ENCODE data around the gene ITPKC.

The ITPKC gene

DNA sequence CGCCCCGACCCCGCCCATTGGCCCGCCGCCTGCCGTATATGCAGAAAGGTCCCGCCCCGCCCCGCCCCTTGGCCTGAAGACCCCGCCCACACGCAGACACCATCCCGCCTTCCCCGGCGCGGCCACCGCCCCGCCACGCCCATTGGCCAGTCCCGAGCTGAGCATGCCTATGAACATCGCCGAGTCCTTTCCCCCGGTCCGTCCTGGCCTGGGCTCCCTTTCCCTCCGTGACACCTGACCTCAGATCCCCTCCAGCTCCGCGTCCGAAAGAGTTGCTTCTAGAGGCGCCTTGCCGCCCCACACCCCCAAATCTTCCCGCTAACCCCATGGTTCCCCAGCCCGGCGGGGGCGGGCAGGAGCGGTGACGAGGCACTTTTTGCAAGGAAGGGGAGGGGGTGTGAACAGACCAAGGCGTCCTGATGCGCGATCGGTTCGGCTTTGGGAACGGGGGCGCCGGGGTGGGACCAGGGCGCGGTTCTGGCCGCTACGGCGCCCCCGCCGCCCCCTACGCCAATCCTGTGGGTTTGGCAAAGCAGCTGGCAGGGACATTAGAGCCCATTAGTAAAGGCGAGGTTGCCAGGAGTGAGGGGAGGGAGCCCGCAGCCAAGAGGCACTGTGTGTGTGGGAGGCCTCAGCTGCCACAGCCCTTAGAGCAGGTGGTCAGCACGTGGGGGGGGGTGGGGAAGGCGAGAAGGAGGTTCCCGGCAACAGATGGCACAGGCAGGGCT lies 26.1 kb upstream of the ITPKC start:
- DNase-seq, result peak; percentile 96

DNA sequence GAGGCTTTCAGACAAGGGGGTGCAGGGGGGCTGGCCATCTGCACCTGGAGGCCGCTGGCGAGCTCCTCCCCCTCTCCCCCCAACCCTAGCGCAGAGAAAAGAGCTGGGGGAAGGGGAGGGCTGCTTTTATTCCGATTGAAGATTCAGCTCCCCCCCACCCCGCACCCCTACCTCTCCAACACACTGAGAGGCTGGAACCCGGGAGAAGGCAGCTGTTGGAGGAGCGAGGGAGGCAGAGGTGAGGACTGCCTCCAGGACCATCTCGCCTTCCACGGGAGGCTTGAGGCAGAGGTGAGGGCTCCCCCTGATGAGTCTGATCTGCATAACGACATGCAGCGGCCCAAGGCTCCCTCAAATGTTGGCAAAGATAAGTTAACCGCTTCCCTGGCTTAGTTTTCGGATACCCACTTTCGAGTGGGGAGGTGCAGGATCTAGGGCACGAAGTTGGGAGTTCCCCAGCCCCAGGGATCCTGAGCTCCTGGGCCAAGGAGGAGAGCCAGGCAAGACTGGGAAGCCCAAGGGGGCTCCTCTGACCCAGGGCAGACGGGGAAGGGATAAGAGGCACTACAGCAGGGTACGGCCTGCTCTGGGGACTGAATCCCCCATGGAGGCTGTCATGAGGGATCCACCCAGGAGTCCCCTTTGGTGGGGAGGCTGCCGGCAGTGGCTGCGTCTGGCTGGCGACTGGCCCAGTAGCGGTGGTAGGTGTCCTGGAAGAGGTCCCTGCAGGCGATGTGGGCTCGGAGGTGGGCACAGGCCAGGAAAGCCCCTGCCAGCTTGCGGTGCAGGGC lies 25.3 kb upstream of the ITPKC start:
- no peak for DNase-seq

DNA sequence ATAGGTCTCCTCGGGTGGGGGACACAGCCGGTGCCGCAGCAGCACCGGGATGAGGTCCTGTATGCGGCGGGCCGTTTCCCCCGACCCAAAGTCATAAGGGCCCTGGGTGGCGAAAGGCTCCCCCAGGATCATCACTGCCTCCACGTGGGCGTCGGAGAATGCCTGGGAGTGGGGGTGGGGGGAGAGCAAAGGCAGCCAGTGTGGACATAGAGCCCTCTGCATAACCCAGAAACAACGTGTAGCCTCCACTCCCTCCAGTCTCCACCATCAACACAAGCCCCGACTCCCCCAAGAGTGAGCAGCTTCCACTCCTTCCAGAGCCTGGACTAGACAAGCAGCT lies 24.7 kb upstream of the ITPKC start:
- no peak for DNase-seq

DNA sequence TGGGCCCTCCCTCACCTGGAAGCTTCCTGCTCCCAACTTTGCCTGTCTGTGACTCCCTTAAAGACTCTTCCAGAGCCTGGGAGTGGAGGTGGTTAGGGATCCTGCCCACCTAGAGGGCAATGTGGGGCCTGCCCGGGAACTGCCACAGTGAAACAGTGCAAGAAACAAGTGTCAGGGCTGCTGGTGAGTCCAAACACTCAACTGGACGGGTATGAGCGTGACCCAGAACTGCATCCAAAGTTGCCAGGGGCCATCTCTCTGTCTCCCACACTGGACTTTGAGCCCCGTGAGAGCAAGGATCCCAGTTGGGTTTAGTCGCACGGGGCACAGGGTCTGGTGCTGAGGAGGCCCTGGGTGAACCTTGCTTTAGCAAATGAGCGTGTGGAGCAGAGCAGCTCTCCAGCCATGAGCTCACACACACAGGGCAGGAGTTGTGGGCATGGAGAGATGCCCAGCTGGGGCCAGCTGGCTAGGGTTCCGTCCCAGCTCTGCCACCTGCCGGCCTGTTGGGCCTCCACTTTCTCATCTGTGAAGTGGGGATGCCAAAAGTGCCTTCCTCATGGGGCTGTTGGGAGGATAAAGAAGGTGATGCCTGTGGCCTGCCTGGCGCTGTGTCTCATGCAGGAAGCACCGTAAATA lies 23.6 kb upstream of the ITPKC start:
- DNase-seq, result no peak

DNA sequence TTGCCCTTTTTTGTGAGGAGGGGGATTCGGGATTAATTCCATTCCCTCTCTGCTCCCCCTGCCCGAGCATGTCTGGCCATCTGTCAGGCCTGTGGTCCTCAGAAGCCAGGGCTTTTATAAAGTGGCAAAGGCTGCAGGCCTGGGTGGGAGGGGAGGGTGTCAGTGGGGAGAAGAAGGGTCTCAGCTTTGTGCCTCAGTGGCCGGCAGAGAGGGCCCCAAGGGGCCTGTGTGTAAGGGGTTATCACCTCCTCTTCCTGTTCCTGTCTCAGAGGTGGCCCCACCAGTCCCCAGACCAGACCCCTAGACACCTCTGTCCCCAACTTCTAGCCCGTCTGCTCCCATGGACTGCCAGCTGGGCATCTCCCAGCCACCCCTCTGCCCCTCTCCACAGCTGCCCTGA lies 23.0 kb upstream of the ITPKC start:
- no peak for DNase-seq

DNA sequence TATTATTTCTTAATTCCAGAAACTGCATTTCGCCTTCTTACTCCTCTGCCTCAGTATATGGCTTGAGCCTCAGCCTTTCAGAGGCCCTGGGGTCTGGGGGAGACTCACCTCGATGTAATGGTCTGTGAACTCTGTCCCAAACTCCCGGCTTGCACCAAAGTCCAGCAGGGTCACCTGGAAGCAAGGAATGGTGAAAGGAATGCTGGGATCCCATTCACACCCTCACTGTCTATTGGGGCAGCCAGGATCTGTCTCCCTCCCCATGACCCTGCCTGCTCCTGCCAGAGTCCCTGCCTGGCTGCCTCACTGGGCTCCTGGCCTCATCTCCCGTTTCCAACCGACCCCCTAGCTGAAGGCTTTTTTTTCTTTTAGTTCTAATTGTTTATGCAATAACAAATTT lies 21.0 kb upstream of the ITPKC start:
- DNase-seq, result no peak

DNA sequence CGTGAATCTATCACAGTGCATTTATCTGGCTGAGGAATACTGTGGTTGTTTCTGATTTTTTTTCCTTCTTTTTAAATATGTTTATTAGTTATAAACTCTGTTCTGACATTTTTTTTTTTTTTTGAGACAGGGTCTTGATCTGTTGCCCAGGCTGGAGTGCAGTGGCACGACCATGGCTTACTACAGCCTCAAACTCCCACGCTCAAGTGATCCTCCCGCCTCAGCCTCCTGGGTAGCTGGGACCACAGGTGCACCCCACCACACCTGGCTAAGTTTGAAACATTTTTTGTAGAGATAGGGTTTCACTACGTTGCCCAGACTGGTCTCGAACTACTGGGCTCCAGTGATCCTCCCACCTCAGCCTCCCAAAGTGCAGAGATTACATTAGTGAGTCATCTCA lies 19.9 kb upstream of the ITPKC start:
- no peak for DNase-seq

DNA sequence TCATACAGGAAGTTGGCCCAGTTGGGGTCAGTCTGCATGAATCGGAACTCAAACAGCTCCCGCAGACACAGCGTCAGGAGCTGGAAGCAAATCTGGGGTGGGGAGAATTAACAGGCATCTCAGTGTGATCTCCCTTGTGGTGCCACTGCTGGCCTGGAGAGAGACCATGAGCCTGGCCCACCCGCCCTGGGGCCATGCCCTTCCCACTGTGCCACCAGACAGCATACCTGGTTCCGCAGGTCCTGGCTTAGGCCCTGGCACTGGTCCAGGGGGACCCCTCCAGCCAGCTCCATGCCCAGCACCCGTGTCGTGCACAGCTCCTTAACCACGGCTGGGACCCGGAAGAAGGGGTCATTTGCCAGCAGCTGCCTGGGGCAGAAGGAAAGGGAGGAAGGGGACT lies 16.8 kb upstream of the ITPKC start:
- DNase-seq, result no peak

DNA sequence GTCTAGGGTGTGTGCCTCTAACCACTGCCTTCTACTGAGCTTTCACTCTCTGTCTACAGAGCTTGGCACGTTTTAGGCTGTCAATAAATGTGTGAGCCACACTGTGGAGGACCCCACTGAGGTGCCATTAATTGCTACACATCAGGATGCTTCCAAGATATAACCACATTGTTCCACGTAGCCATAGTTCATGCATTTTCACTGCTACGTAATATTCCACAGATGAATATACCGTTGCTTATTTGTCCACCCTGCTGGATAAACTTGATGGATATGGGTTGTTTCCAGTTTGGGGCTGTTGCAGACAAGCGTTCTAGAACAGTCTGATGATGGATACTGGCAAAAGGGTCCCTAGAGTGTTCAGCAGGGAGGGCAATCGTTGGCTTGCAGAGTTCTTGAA lies 15.2 kb upstream of the ITPKC start:
- no peak for DNase-seq

DNA sequence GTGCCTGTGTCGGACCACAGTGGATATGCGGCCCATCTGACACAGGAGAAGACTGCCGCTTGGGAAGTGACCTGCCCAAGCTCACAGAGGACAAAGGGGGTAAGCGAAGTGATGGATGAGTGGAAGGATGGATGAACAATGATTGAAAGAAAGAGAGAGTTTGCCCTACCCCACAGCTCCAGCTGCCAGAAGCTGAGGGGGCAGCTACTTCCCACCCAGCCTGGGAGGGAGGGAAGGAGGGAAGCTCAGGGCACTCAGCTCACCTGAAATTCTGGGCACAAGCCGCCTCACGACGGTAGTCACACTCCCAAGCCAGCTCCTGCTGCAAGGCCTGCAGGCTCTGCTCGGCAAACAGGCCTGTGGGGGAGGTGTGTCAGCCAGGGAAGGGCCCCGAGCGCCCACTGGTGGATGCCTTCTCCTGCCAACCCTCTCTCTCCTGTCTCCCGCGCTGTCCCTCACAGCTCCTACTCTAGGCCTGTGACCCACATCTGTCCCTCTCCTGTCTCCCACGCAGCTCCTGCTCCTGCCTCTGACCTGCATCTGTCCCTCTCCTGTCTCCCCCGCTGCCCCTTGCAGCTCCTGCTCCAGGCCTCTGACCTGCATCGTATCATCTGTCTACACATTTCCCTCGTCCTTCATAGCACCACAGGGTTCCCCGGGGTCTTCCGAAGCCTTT lies 14.4 kb upstream of the ITPKC start:
- no peak for DNase-seq

DNA sequence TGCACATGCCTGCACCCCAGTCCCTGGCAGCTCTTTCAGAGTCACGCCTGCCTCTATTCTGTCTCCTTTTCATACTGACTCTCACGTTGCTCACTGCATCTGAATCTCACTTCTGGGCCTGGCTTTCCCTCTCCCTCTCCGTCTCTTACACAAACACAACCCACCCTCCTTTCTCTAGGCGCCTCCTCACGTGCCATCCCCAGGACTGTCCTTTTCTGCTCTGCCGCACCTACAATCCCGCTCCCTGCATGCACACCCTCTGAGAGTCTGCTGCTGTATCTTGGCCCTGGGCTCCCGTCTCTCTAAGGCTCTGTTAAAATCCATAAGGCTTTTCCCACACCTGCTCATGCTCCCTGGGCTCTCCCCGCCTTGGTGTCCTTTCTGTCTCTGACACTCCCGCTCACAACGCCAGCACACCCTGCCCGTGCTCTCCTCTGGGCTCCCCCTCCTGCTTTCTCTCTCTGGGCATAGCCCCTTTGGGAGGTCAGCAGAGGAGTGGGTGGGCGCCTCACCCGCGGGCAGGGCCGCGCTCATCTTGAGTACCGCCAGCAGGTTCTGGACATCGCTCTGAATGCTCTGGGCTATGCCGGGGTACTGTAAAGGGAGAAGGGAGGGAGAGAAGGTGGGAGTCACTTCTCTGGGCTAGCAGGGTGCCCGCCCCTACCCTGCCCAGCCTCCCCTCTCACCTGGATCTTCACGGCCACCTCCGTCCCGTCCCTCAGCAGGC lies 13.7 kb upstream of the ITPKC start:
- DNase-seq, result no peak

DNA sequence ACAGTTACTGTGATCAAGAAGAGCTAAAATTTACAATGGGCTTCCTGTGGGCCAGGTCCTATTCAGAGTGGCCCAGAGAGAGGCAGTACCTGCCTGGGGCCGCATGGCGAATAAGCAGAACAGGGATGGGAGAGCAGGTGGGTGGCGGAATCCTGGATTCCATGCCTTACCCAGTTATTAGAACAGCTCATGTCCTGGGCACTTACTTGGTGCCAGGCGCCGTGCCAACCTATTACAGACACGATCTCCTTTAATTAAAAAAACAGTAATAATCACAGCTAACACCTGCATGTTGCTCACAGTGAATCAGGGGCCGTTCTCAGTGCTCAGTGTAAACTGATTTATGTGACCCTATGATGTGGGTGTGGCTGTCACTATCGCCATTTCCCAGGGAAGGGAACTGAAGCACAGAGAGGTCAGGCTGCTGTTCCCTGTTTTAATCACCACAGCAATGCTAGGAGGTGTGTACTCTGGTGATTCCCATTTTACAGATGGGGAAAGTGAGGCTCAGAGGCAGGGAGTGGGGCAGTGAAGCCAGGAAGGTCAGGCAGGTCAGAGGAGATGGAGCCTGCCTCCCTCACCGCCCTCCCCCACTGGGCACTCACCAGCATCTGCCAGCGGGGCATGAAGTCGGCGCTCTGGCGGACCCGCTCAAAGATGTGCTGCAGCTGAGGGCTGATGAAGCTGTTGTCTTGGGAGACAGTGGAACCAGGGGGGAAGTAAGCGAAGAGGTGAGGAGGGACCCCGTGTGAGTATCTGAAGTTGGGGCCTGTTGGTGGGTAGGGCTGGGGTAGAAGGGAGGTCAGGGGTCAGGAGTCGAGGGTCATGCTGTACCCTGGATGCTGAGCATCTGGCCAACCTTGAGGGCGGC lies 12.2 kb upstream of the ITPKC start:
- no peak for DNase-seq

DNA sequence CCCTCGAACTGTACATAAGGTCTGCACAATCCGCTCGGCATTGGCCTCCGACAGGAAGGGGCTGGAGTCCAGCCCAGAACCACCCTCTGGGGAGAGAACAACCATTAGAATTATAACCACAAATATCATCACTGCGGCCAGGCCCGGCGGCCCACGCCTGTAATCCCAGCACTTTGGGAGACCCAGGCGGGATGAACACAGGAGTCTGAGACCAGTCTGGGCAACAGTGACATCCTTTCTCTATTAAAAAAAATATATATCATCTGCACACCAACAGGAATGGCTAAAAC lies 11.6 kb upstream of the ITPKC start:
- DNase-seq, result peak; percentile 81

DNA sequence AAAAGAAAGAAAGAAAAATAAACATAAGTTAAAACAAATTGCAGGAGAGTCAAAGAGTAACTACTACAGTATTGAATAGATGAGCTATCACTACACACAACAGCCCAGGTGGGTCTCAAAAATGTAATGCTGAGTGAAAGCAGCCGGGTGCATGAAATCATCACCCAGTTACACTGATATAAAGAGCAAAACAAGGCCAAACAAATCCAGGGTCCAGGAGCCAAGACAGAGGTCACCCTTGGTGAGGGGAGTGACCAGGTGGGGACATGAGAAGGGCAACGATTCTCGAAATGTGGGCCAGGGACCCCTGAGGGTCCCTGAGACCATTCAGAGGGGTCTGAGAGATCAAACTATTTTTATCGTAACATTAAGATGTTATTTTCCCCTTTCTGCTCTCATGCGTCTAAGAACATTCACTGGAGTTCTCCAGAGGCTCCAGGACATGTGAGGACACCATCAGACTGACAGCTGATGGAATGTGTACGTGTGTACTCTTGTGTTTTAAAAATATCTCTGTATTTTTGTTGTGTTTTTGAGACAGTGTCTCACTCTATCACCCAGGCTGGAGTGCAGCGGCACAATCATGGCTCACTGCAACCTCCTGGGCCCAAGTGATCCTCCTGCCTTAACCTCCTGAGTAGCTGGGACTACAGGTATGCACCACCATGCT lies 10.8 kb upstream of the ITPKC start:
- DNase-seq, result no peak

DNA sequence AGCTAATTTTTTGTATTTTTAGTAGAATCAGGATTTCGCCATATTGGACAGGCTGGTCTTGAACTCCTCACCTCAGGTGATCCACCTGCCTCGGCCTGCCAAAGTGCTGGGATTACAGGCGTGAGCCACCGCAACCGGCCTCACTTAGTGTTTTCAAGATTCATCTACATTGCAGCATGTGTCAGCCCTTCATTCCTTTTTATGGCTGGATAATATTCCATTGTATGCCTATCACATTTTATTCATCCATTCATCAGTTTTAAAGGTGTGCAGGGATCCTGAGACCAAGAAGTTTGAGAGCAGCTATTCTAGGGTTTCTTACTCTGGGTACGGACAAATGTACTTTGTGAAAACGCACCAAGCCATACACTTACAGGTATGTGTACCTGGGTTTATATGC lies 9.3 kb upstream of the ITPKC start:
- DNase-seq, result no peak

DNA sequence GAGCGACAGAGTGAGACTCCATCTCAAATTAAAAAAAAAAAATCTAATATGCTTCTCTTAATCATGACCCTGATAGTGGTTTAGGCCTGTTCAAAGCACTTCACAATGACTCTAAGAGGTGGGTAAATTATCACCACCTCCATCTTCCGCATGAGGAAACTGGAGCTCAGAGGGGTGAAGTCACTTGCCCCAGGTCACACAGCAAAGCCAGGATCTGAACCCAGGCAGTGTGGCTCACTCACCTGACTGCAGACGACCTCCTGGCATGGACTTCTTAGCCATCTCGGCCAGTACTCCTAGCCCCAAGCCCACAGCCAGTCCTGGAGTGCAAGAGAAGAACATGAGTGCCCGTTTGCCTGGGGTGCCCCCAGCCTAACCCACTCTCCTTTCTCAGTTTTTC lies 7.1 kb upstream of the ITPKC start:
- DNase-seq, result no peak

DNA sequence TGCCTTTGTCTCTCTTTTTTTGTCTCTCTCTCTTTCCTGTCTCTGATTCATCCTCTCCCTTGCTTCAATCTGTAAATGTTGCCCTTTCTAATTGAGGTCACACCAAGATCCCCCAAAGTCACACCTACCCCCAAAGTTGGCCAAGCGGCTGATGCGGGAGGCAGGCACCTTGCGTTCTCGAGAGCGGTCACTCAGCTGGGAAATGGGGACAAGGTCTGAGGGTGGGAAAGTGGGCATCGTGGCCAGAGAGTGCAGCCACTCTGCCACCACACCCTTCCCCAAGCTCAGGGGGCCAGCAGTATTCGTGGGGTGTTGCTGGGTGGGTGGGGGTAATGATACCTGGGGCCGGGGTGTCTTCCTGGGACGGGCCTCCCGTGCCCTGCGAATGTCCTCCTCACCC lies 3.0 kb upstream of the ITPKC start:
- DNase-seq, result no peak

DNA sequence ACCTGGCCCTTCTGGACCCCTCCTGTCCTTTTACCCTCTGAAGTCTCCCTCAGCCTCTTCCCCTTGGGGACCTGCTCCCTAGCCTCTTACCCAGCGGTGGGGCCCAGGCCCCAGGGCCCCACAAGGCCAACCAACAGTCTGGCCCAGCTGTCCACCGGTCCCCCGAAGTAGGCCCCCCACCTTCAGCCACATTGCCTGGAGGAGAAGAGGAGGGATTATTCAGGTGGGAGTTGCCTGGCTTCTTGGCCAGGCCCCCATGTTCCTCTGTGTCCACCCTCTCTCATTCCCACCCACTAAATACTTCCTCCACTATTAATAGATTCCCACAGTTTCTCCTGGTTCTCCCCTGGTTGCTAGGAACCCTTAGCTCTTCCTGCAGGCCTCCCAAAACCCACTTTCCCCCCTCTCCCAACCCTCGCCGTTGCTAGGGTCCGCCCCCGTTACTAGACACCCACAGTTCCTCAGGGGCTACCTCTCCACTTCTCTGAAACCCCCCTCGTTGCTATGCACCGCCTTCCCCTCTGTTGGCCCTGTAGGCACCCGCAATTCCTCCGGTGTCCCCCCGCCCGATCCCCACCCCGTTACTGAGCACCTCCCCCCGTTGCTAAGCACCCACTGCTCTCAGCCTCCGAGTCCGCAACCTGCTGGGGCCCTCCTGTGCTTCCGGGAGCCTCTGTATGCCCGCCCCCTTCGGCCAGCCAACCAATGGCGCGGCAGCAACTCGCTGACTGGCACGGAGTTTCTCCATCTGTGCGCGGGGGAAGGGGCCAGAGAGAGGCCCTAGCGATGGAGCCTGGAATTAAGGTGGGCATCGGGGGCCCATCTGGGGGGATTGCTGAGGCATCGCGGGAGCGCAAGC lies 2.2 kb upstream of the ITPKC start:
- peak; percentile 98 for DNase-seq

DNA sequence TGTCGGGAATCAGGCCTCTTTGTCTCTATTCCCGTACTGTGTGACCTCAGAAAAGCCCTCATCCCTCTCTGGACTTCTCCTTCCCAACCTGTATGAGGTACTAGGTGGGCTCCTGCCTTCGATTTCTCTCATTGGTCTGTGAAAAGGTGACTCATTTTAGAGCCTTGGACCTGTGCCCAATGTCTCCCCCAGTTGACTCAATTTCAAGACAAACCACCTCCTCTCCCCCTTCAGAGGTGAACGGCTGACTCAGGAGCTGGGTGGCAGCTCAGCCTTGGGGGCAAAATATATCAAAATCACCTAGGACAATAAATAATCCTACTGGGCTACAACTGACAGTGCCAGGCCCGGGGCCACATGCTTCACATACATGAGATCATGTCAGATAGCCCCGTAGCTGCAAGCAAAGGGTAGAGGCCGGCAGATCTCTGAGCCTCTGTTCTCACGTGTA lies 856 bp upstream of the ITPKC start:
- no peak for DNase-seq

DNA sequence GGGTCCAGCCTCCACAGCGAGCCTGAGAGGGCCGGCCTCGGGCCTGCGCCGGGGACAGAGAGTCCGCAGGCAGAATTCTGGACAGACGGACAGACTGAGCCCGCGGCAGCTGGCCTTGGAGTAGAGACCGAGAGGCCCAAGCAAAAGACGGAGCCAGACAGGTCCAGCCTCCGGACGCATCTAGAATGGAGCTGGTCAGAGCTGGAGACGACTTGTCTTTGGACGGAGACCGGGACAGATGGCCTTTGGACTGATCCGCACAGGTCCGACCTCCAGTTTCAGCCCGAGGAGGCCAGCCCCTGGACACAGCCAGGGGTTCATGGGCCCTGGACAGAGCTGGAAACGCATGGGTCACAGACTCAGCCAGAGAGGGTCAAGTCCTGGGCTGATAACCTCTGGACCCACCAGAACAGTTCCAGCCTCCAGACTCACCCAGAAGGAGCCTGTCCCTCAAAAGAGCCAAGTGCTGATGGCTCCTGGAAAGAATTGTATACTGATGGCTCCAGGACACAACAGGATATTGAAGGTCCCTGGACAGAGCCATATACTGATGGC lies 490 bp downstream of the ITPKC start:
- no peak for DNase-seq

All from femur (tissue), 1 donor.